Left kidney (tissue), 2 donors: ENCODE data around the gene C1orf226. TPM values are rescaled to one million over a fixed set of nuclear protein-coding genes. Genes with fewer than 3 reads are reported as not detected.

Experiments used
- DNase-seq: peaks from one replicate; pipeline ENCODE4 v3.0.0-alpha.2; 2013
- polyA plus RNA-seq: library from polyadenylated mRNA; unstranded; fragments of 120-200 nt; gene quantifications from one replicate; pipeline ENCODE4 v1.2.1, GENCODE V29; 2013; ENCODE audit not compliant: insufficient read length

The C1orf226 gene
- polyA plus RNA-seq, 1 donor, result 16.9 TPM

DNA sequence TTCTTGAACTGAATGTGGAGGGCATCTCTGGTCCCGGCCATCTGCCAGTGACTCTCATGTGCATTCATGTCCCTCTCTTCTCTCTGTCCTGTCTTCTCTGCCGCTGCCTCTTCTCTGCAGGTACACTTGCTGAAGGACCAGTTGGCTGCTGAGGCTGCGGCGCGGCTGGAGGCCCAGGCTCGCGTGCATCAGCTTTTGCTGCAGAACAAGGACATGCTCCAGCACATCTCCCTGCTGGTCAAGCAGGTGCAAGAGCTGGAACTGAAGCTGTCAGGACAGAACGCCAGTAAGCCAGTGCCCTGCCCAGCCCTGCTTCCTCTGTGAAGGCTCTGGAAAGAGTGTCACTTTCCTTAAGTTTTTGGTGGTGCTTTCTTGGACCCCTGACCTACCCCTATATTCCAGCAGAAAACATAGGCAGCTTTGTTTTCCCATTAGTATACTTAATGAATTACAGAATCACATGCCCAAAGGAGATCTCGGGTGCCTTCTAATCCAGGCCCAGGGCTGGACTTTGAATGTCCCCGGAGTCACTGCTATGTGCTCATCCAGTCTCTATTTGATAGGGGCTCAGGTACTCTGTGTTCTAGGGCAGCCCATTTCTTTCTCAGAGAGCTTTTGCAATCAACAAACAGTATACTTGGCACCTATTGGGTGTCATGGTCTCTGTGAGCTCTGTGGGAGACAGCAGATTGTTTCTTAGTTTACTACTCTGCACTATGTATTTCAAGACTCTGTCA, 16.1 kb upstream of the C1orf226 start:
- no peak for DNase-seq

DNA sequence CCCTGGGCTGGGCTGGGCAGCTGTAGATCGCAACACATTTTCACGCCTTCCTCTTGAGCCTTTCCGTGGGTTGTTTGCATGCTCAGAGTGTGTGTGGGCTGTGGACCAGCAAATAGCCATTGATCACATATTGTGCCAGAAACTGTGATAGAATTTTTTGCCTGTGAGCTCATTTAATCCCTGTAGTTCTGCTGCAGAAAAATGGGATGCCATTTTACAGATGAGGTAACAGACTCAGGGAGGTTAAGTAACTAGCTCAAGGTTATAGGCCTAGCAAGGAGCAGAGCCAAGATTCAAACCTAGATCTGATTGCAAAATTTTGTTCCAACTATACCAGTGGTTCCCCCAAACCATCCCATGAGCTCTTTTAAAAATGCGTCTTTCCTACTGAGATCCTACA, 15.4 kb upstream of the C1orf226 start:
- DNase-seq, result no peak

DNA sequence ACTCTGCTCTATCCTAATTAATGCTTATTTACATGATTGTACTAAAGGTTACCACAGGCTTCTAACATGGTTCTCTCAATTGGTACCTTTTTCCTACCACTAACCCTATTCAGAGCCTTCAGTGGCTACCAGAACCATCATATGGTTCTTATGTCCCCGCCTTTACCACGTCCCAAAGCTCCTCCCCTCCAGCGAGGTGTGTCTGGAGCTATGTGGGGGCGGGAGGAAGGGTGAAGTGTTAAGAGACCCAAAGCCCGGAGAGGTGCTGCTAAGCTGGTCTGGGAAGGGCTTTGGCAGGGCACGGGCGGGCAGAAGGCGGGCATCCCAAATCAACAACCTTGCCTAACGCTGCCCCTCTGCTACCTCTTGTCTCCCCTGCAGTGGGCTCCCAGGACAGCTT, 14.9 kb upstream of the C1orf226 start:
- no peak for DNase-seq

GRCh38 chr1:162367073-162367472, 14.5 kb upstream of the C1orf226 start:
- no peak for DNase-seq

DNA sequence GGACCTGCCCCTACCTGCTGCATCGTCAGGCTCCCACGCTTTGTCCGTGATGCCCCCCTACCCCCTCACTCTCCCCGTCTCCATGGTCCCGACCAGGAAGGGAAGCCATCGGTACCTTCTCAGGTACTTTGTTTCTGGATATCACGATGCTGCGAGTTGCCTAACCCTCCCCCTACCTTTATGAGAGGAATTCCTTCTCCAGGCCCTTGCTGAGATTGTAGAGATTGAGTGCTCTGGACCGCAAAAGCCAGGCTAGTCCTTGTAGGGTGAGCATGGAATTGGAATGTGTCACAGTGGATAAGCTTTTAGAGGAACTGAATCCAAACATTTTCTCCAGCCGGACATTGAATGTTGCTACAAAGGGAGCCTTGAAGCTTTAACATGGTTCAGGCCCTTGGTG, 13.8 kb upstream of the C1orf226 start:
- DNase-seq, result no peak

- no peak for DNase-seq
Measured at GRCh38 chr1:162368451-162368850, 13.1 kb upstream of the C1orf226 start.

DNA sequence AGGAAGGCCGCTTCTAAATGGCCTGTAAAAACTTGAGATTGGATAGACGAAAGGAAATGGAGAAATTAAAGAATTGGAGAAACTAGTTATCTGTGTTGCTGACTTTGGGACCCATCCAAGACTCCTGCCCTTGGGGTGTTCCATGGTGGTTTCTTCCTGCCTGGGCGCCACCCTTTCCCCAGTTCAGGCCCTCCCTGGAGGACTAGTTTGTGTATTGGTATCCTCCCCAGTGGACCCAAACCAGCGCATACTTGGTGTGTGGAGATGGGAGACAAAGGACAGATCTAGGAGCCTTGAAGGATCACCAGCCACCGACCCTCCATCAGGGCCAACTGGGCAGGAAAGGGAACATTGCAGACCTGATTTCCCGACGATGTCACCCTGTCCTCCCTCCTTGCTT, 12.0 kb upstream of the C1orf226 start:
- DNase-seq, result no peak

GRCh38 chr1:162370161-162370560, 11.4 kb upstream of the C1orf226 start:
- no peak for DNase-seq

DNA sequence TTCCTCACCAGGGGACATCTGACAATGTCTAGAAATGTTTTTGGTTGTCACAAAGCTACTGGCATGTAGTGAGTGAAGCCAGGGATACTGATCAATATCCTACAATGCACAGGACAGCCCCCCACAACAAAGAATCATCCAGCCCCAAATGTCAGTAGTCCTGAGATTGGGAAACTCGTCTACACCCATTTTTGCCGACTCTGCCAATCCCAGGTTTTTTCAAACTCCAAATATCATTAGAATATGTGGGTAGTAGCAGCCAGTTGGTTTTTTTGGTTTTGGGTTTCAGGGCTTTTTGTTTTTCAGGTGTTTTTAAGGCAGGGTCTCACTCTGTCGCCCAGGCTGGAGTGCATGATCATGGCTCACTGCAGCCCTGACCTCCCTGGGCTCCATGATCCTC, 10.8 kb upstream of the C1orf226 start:
- DNase-seq, result no peak

DNA sequence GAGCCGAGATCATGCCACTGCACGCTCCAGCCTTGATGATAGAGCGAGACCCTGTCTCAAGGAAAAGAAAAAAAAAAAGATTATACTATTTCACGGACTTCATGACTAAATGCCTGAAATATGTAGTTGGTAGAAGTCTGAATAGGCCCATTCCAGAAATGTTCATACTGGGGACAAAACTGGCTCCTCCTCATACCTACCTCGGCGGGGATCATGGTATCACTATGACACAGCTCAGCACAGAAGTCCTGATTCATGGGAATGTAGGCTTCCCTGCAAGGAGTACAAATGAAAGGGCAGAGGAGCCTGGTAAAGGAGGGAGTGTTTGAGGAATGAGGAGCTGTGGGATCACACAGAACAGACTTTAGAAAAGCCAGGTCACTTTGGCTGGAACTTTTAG, 9.9 kb upstream of the C1orf226 start:
- DNase-seq, result no peak

GRCh38 chr1:162372159-162373071, 9.1 kb upstream of the C1orf226 start:
- DNase-seq, result no peak

DNA sequence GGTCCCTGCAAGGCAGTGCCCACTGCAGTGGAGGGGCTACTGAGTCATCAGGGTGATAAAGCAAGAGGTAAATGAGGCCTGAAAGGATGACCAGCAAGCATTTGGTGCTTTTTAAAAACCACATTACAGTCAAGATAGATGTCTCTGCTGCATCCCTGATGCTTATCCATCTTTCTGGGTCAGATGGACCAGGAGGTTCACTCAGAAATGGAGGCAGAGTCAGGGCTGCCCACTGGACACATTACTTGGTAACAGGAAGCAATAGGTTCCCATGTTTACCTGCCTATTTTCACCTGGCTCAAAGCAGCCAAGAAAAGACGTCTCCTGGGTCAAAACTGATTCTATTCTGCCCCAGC, 8.5 kb upstream of the C1orf226 start:
- DNase-seq, result no peak

GRCh38 chr1:162373541-162374260, 7.8 kb upstream of the C1orf226 start:
- DNase-seq, result no peak

DNA sequence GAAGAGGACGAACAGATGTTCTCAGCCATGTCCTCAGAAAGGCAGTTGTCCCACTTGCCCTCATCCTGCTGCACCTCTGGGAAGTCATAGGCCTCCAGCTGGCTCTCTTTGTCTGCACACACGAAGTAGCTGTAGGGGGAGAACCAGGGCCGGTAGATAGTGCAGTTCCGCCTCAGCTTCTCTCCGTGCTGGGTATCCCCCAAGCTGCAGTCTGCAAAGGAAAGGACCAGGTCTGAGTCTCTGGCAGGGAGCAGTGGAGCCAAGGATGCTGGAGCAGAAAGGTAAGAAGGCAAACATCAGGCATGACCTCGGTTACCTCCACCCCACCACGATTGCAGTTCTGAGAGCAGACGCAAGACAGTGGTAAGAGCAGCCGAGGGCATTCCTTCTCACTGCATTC, 7.1 kb upstream of the C1orf226 start:
- no peak for DNase-seq

- DNase-seq, result no peak
Measured at GRCh38 chr1:162375463-162375862, 6.1 kb upstream of the C1orf226 start.

DNA sequence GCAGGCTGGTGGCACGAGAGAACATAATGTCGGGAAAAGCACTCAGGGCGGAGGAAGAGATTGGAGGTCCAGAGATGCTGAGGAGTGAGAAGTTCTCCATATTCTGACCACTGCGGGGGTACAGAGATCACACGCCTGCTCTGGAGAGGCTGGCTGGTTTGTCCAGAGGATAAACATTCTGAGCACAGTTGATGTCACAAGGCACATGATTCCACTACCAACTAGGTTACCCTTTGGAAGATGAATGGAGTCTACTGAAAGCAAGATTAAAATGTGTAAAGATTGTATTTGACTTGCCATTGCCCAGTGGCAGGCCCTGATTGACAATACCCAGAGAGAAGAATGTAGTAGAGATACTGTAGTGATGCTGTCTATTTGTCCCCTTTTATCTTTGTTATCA, 4.8 kb upstream of the C1orf226 start, which contains the start of gene SPATA46:
SPATA46 (minus strand) TSS at position 164 of the 400 bp plus-strand sequence; CDS start at position 100, 64 bp downstream.
- no peak for DNase-seq

DNA sequence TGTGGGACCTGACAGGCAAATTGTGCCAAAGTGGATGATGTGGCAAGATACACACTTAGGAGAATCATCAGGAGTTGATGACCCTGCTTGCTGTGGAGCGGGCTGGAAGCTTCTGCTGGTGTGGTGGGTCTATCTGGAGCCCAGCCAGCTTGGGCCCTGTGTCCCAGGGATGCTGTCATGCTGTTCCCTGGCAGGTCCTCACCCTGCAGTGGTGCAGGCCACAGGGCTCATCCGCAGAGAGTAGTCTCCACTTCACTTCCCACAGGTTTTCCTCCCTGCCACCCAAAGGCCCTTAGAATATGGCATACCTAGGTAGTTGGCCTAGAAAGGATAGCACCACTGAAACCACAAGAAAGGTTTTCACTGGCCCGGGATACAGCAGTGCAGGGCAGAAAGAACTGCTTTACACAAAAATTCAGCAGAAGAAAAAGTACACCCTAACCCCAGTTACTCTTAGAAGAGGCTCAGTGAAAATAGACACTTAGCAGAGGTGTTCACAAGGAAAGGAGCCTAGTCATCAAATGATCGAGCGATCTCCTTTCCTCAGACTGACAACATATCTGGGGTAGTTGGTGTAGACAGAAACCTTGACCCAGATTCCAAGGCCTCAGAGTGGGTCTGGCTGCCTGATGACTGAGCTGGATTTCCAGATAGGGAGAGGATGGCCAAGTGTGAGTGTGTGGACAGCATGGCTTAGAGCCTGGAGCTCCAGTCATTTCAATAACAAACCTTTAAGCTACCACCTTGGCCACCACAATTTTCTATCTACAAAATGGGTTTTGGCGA, 1.3 kb upstream of the C1orf226 start:
- no peak for DNase-seq

- no peak for DNase-seq
Measured at GRCh38 chr1:162381941-162382750, 618 bp downstream of the C1orf226 start.

- DNase-seq, result no peak
Measured at GRCh38 chr1:162383091-162383490, 1.6 kb downstream of the C1orf226 start.

DNA sequence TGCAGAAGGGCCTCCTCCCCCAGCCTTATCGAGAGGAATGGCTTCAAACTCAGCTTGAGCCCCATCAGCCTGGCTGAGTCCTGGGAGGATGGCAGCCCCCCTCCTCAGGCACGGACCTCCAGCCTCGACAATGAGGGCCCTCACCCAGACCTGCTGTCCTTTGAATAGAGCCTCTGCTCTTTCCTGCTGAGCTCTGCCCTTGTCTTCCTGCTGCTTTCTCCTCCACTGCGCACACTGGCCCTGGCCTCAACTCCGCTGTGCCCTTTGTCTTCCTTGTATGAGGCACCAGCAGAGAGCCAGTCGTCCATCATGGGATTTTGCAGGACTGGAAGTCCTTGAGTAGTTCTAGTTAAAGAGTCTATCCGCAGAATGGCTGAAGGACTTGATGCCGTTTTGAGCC, 2.0 kb downstream of the C1orf226 start:
- DNase-seq, result no peak

DNA sequence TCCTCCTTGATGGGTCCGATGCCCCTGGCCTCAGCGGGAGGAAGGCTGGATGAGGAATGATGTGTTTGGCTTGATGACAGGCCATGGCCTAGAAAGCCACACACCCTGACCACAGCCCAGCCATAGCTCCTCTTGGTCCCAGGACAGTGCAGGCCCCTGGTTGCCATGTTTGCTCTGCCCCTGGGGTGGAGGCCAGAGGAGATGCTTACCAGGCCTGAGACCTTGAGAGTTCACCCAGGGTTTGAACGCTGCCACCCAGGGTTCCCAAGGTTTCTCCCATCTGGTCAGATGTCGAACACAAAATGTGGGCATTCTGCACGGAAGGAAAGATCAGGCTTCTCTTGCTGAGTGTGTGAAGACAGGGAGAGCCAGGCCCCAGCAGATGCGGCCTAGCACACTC, 2.6 kb downstream of the C1orf226 start:
- no peak for DNase-seq
